ENCODE measurements around the gene PSMF1.

The PSMF1 gene

GRCh38 chr20:1107176-1107575 is 11.2 kb upstream of the PSMF1 start:
- peaks cover 2% of the 10 kb centered on the region for H3K36me3 Mint-ChIP-seq (ENCODE audit: low read depth)
- no peak overlapping the region for H3K27ac Mint-ChIP-seq
- no peak overlapping the region for H3K4me3 Mint-ChIP-seq
- H3K9me3 Mint-ChIP-seq: peaks cover 3% of the 10 kb centered on the region
- peaks cover 11% of the 10 kb centered on the region for H3K27me3 Mint-ChIP-seq (ENCODE audit: low read depth)
- H3K4me1 Mint-ChIP-seq (ENCODE audit: low read depth): peaks cover 1% of the 10 kb centered on the region

GRCh38 chr20:1108437-1108920 is 9.9 kb upstream of the PSMF1 start:
- peaks cover 1% of the 10 kb centered on the region for H3K4me1 Mint-ChIP-seq (ENCODE audit: low read depth)
- H3K36me3 Mint-ChIP-seq (ENCODE audit: low read depth): no peaks in the 10 kb centered on the region
- H3K9me3 Mint-ChIP-seq: no peaks in the 10 kb centered on the region
- H3K27ac Mint-ChIP-seq: no peak overlapping the region
- no peak overlapping the region for H3K4me3 Mint-ChIP-seq
- H3K27me3 Mint-ChIP-seq (ENCODE audit: low read depth): peaks cover 8% of the 10 kb centered on the region

GRCh38 chr20:1112908-1113307 is 5.5 kb upstream of the PSMF1 start:
- Mint-ChIP-seq H3K4me3 (no peak overlapping the region), H3K27me3 (ENCODE audit: low read depth) (no peaks in the 10 kb centered on the region), H3K36me3 (ENCODE audit: low read depth) (peaks cover 4% of the 10 kb centered on the region), H3K27ac (no peak overlapping the region), H3K9me3 (no peaks in the 10 kb centered on the region), H3K4me1 (ENCODE audit: low read depth) (peaks cover 9% of the 10 kb centered on the region)

- H3K36me3 Mint-ChIP-seq (ENCODE audit: low read depth): peaks cover 27% of the 10 kb centered on the region
- peak overlapping the region; percentile 90 for H3K27ac Mint-ChIP-seq
- H3K9me3 Mint-ChIP-seq: no peaks in the 10 kb centered on the region
- no peaks in the 10 kb centered on the region for H3K27me3 Mint-ChIP-seq (ENCODE audit: low read depth)
- peak overlapping the region; percentile 92 for H3K4me3 Mint-ChIP-seq
- peaks cover 40% of the 10 kb centered on the region for H3K4me1 Mint-ChIP-seq (ENCODE audit: low read depth)
Measured at GRCh38 chr20:1118004-1118335, 432 bp upstream of the PSMF1 start.

- Mint-ChIP-seq H3K36me3 (ENCODE audit: low read depth) (peaks cover 28% of the 10 kb centered on the region), H3K4me1 (ENCODE audit: low read depth) (peaks cover 47% of the 10 kb centered on the region), H3K27me3 (ENCODE audit: low read depth) (no peaks in the 10 kb centered on the region), H3K27ac (peak overlapping the region; percentile 90), H3K4me3 (peak overlapping the region; percentile 92), H3K9me3 (no peaks in the 10 kb centered on the region)
Measured at GRCh38 chr20:1119128-1119505, 715 bp downstream of the PSMF1 start.

GRCh38 chr20:1119524-1119923 is 1.1 kb downstream of the PSMF1 start:
- Mint-ChIP-seq H3K9me3 (no peaks in the 10 kb centered on the region), H3K4me3 (peak overlapping the region; percentile 92), H3K36me3 (ENCODE audit: low read depth) (peaks cover 30% of the 10 kb centered on the region), H3K27ac (peak overlapping the region; percentile 90), H3K4me1 (ENCODE audit: low read depth) (peaks cover 49% of the 10 kb centered on the region), H3K27me3 (ENCODE audit: low read depth) (no peaks in the 10 kb centered on the region)

- peak overlapping the region; percentile 66 for H3K4me3 Mint-ChIP-seq
- H3K4me1 Mint-ChIP-seq (ENCODE audit: low read depth): peaks cover 58% of the 10 kb centered on the region
- H3K27ac Mint-ChIP-seq: peak overlapping the region; percentile 56
- H3K36me3 Mint-ChIP-seq (ENCODE audit: low read depth): peaks cover 41% of the 10 kb centered on the region
- H3K9me3 Mint-ChIP-seq: no peaks in the 10 kb centered on the region
- no peaks in the 10 kb centered on the region for H3K27me3 Mint-ChIP-seq (ENCODE audit: low read depth)
Measured at GRCh38 chr20:1121429-1121828, 3.0 kb downstream of the PSMF1 start.

- H3K4me1 Mint-ChIP-seq (ENCODE audit: low read depth): peaks cover 53% of the 10 kb centered on the region
- no peaks in the 10 kb centered on the region for H3K9me3 Mint-ChIP-seq
- H3K36me3 Mint-ChIP-seq (ENCODE audit: low read depth): peaks cover 44% of the 10 kb centered on the region
- H3K4me3 Mint-ChIP-seq: peak overlapping the region; percentile 35
- H3K27me3 Mint-ChIP-seq (ENCODE audit: low read depth): no peaks in the 10 kb centered on the region
- peak overlapping the region; percentile 68 for H3K27ac Mint-ChIP-seq
Measured at GRCh38 chr20:1122388-1123315, 4.2 kb downstream of the PSMF1 start.

GRCh38 chr20:1123666-1124065 is 5.3 kb downstream of the PSMF1 start:
- H3K36me3 Mint-ChIP-seq (ENCODE audit: low read depth): peaks cover 48% of the 10 kb centered on the region
- H3K27me3 Mint-ChIP-seq (ENCODE audit: low read depth): no peaks in the 10 kb centered on the region
- H3K4me1 Mint-ChIP-seq (ENCODE audit: low read depth): peaks cover 51% of the 10 kb centered on the region
- H3K9me3 Mint-ChIP-seq: no peaks in the 10 kb centered on the region
- H3K4me3 Mint-ChIP-seq: no peak overlapping the region
- peak overlapping the region; percentile 21 for H3K27ac Mint-ChIP-seq

- Mint-ChIP-seq H3K4me3 (no peak overlapping the region), H3K36me3 (ENCODE audit: low read depth) (peaks cover 52% of the 10 kb centered on the region)
Measured at GRCh38 chr20:1124421-1124820, 6.0 kb downstream of the PSMF1 start.

GRCh38 chr20:1125277-1125676 is 6.9 kb downstream of the PSMF1 start:
- Mint-ChIP-seq H3K27ac (no peak overlapping the region), H3K4me1 (ENCODE audit: low read depth) (peaks cover 41% of the 10 kb centered on the region), H3K4me3 (no peak overlapping the region), H3K27me3 (ENCODE audit: low read depth) (no peaks in the 10 kb centered on the region), H3K9me3 (no peaks in the 10 kb centered on the region), H3K36me3 (ENCODE audit: low read depth) (peaks cover 51% of the 10 kb centered on the region)

More at GRCh38 chr20:1124421-1124820, 6.0 kb downstream of the PSMF1 start:
- Mint-ChIP-seq H3K4me1 (ENCODE audit: low read depth) (peaks cover 47% of the 10 kb centered on the region), H3K27me3 (ENCODE audit: low read depth) (no peaks in the 10 kb centered on the region), H3K27ac (no peak overlapping the region), H3K9me3 (no peaks in the 10 kb centered on the region)

- Mint-ChIP-seq H3K4me3 (no peak overlapping the region), H3K9me3 (peaks cover 4% of the 10 kb centered on the region), H3K4me1 (ENCODE audit: low read depth) (peaks cover 26% of the 10 kb centered on the region), H3K36me3 (ENCODE audit: low read depth) (peaks cover 59% of the 10 kb centered on the region), H3K27me3 (ENCODE audit: low read depth) (no peaks in the 10 kb centered on the region), H3K27ac (no peak overlapping the region)
Measured at GRCh38 chr20:1127840-1128239, 9.4 kb downstream of the PSMF1 start.

- Mint-ChIP-seq H3K27ac (no peak overlapping the region), H3K4me1 (ENCODE audit: low read depth) (peaks cover 25% of the 10 kb centered on the region), H3K4me3 (no peak overlapping the region)
Measured at GRCh38 chr20:1130058-1130694, 11.8 kb downstream of the PSMF1 start.

GRCh38 chr20:1130847-1131246 is 12.4 kb downstream of the PSMF1 start:
- Mint-ChIP-seq H3K36me3 (ENCODE audit: low read depth) (peaks cover 73% of the 10 kb centered on the region), H3K27me3 (ENCODE audit: low read depth) (no peaks in the 10 kb centered on the region), H3K4me1 (ENCODE audit: low read depth) (peaks cover 21% of the 10 kb centered on the region), H3K9me3 (peaks cover 5% of the 10 kb centered on the region), H3K27ac (no peak overlapping the region), H3K4me3 (no peak overlapping the region)

More at GRCh38 chr20:1130058-1130694, 11.8 kb downstream of the PSMF1 start:
- H3K27me3 Mint-ChIP-seq (ENCODE audit: low read depth): no peaks in the 10 kb centered on the region
- peaks cover 72% of the 10 kb centered on the region for H3K36me3 Mint-ChIP-seq (ENCODE audit: low read depth)
- peaks cover 5% of the 10 kb centered on the region for H3K9me3 Mint-ChIP-seq

GRCh38 chr20:1131354-1131753 is 13.0 kb downstream of the PSMF1 start:
- H3K4me3 Mint-ChIP-seq: no peak overlapping the region
- peaks cover 5% of the 10 kb centered on the region for H3K9me3 Mint-ChIP-seq
- peaks cover 74% of the 10 kb centered on the region for H3K36me3 Mint-ChIP-seq (ENCODE audit: low read depth)
- peaks cover 17% of the 10 kb centered on the region for H3K4me1 Mint-ChIP-seq (ENCODE audit: low read depth)
- no peak overlapping the region for H3K27ac Mint-ChIP-seq
- no peaks in the 10 kb centered on the region for H3K27me3 Mint-ChIP-seq (ENCODE audit: low read depth)

All from T-helper 1 cell treated with Interleukin-12 subunit alpha and Interleukin-12 subunit beta and Interleukin-4 antibody, amounts not matched to agents 30 μg/mL and 1 μg/mL, for 36 hours (primary cell).